Adrenal gland (tissue), 12 donors: ENCODE data around the gene KIFC1. TPM values are rescaled to one million over a fixed set of nuclear protein-coding genes. Genes with fewer than 3 reads are reported as not detected.

Experiments used
- DNase-seq, 7 donors: peaks; one replicate each; pipeline ENCODE4 v3.0.0-alpha.2; 2019 to 2020
- H3K27ac ChIP-seq, 5 donors: fragments of 200-600 bp; sonication (generic) in 4 of 5; 1 replicate in 3 of 5; 2 replicates in 2 of 5; pipeline versions ENCODE4 v1.5.1 to v1.8.0; 2016 to 2020; ENCODE audit warnings: mild to moderate bottlenecking in 1 of 5
- H3K27me3 ChIP-seq: fragments of 200-600 bp; 2 replicates; pipeline ENCODE4 v1.8.0; 2021
- H3K36me3 ChIP-seq, 2 donors: fragments of 200-600 bp; replicated peaks in 1 of 2; 1 replicate in 1 of 2; 2 replicates in 1 of 2; pipeline versions ENCODE4 v1.5.1 to v1.8.0; 2018 to 2022
- H3K4me1 ChIP-seq, 2 donors: fragments of 200-600 bp; replicated peaks in 1 of 2; 1 replicate in 1 of 2; 2 replicates in 1 of 2; pipeline versions ENCODE4 v1.5.1 to v1.8.0; 2018 to 2021
- H3K4me3 ChIP-seq, 4 donors: fragments of 200-600 bp; sonication (generic) in 3 of 4; one replicate each; pipeline ENCODE4 v1.5.1; 2016 to 2018
- H3K9me3 ChIP-seq, 3 donors: fragments of 200-600 bp; sonication (generic) in 1 of 3; replicated peaks in 1 of 3; 1 replicate in 2 of 3; 2 replicates in 1 of 3; pipeline versions ENCODE4 v1.5.1 to v1.8.0; 2016 to 2021
- POLR2A ChIP-seq, 2 donors: fragments of 450-650 bp; IDR thresholded peaks; one replicate each; pipeline ENCODE4 v1.6.1; 2017; ENCODE audit warnings: antibody characterized with exemption in 2 of 2, mild to moderate bottlenecking in 2 of 2, moderate library complexity in 1 of 2
- WGBS, 4 donors: extraction: QIAGEN DNeasy Blood & Tissue Kit in 2 of 4; methylation state at CpG; one replicate each; pipeline versions ENCODE4 v1.1.5 to v1.1.7; 2013 to 2017; 5-methylcytosine and 5-hydroxymethylcytosine counted together
- intact Hi-C, 2 donors: fragments of 100-400 bp; cut with DNase I; formaldehyde crosslinking; loops; one replicate each; pipeline versions ENCODE4 v1.14.1 to v1.15.0; 2022 to 2023
- polyA plus RNA-seq, 3 donors: library from polyadenylated mRNA; stranded (reverse); fragments of 200-250 nt in 2 of 3; fragments of 350-450 nt in 1 of 3; fragmentation: Illumina TruSeq in 1 of 3; extraction: RNeasy Lipid Tissue Mini Kit (QIAGEN cat#74804) in 1 of 3; gene quantifications; one replicate each; pipeline ENCODE4 v1.2.3, GENCODE V29; 2013 to 2014
- total RNA-seq, 9 donors: library from RNA; depleted of rRNA in 4 of 9; stranded (reverse); fragments of >200 nt in 4 of 9; fragments of 120-200 nt in 1 of 9; fragmentation: NEBNext Ultra II Directional in 1 of 9; extraction: Animal tissue kit (Norgen Biotek cat#: 25700) in 1 of 9; gene quantifications; one replicate each; pipeline versions ENCODE4 v1.1.0 to v1.2.4, GENCODE V29; 2013 to 2023
- TF ChIP-seq, protein P1 (sequence below), 6 experiments: fragments of 450-650 bp in 4 of 6; fragments of 200-600 bp in 2 of 6; sonication (generic) in 1 of 6; IDR thresholded peaks; 1 replicate in 5 of 6; 2 replicates in 1 of 6; pipeline versions ENCODE4 v1.5.1 to v1.8.0; 2016 to 2021; ENCODE audit warnings: antibody characterized with exemption in 6 of 6, mild to moderate bottlenecking in 2 of 6, moderate library complexity in 1 of 6
- donor health status: healthy with polysubstance abuse.
- donor health status: Bipolar disorder and iron deficiency.
- donor health status: DM: yes; HTN: yes; CAD: no.
- donor health status: DM: no; HTN: no; CAD: no.
- donor health status: DM: no; HTN: no; CAD: no.
- donor health status: DM: yes; HTN: yes; CAD: no.

The KIFC1 gene
- total and polyA plus RNA-seq, 12 donors = 0.60 to 9.5 (median 1.4) TPM; not detected in 1

DNA sequence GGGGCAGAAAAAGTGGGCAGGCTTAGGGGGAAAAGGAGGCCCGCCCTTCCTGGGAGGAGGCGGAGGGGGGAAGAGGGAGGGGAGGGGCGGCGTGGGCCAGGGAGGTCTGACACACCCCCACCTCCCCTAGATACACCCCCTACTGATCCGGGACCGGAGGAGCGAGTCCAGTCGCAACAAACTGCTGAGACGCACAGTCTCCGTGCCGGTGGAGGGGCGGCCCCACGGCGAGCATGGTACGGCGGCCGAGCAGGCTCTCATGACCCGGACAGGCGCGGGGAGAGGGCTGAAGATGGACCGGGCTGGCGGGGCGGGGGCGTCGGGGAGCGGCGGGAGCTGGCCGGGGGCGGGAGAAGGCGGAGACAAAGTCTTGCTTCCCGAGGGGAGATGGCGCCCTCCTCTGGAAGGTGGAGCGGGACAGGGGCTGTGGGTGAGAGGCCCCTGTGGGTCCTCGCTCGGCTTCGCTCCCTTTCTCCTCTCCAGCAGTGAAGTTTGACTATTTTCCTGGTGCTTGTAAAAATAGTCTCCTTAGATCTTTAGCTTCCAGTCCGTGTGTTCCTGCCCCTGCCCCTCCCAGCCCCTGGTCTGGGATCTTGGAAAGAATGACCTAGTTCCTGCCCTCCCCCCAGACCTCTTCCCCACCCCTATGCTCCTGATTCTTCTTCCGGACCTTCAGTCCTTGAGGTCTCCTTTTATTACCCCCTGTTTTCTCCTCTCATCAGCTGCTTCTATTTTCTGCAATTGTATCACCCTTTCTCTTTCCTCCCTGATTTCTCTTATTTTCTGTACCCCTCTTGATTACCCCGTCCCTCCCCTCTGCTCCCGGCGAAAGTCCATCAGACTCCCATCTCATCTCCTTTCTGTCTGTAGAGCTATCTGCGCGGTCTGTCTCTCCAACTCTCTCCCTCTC lies 34.3 kb downstream of the KIFC1 start:
- H3K4me1 ChIP-seq = peaks cover 19 to 49% of the 10 kb centered on the region in 2 donors

GRCh38 chr6:33426590-33427511 lies 35.2 kb downstream of the KIFC1 start:
- no peaks in the 10 kb centered on the region for H3K36me3 ChIP-seq
- 4 to 9% (median 8%) methylated on average over 11 to 12 of the region's 12 CpGs for WGBS, 4 donors
- peak overlapping the region in 2 of 4 donors; percentile 46 to 73 for H3K4me3 ChIP-seq
- DNase-seq = peak in 1 of 7 donors; percentile 52
- intact Hi-C loops = loop anchor here in 1 of 2 donors (10.0 kb wide), 1 partner anchor 148 kb away; no protein-coding TSS in a partner anchor
- H3K9me3 ChIP-seq = no peaks in the 10 kb centered on the region
- H3K27ac ChIP-seq = peak overlapping the region in 4 of 5 donors; percentile 79 to 96 (median 88)
- H3K27me3 ChIP-seq = no peaks in the 10 kb centered on the region
- TF ChIP-seq, protein P1, sequence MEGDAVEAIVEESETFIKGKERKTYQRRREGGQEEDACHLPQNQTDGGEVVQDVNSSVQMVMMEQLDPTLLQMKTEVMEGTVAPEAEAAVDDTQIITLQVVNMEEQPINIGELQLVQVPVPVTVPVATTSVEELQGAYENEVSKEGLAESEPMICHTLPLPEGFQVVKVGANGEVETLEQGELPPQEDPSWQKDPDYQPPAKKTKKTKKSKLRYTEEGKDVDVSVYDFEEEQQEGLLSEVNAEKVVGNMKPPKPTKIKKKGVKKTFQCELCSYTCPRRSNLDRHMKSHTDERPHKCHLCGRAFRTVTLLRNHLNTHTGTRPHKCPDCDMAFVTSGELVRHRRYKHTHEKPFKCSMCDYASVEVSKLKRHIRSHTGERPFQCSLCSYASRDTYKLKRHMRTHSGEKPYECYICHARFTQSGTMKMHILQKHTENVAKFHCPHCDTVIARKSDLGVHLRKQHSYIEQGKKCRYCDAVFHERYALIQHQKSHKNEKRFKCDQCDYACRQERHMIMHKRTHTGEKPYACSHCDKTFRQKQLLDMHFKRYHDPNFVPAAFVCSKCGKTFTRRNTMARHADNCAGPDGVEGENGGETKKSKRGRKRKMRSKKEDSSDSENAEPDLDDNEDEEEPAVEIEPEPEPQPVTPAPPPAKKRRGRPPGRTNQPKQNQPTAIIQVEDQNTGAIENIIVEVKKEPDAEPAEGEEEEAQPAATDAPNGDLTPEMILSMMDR (IDR thresholded peaks at IDR 0.05) = no peak
- peaks cover 19 to 58% of the 10 kb centered on the region in 2 donors for H3K4me1 ChIP-seq

More for the DNA sequence above, 34.3 kb downstream of the KIFC1 start:
- H3K27ac ChIP-seq = peak overlapping the region; percentile 79 to 96 (median 88)
- DNase-seq = peak; percentile 86 to 94 (median 90)
- H3K4me3 ChIP-seq = peak overlapping the region; percentile 37 to 73 (median 42)
- peak in 1 of 2 donors; percentile 61 for TF ChIP-seq POLR2A (IDR thresholded peaks at IDR 0.05)
- TF ChIP-seq, protein P1 (IDR thresholded peaks at IDR 0.05) = peak; percentile 26 to 60 (median 53)
- H3K36me3 ChIP-seq = no peaks in the 10 kb centered on the region
- H3K9me3 ChIP-seq = no peaks in the 10 kb centered on the region
- WGBS, 4 donors = 0 to 1% (median 1%) methylated on average over 15 to 43 of the region's 43 CpGs
- no peaks in the 10 kb centered on the region for H3K27me3 ChIP-seq
- intact Hi-C loops = loop anchor here in 1 of 2 donors (10.0 kb wide), 1 partner anchor 149 kb away; no protein-coding TSS in a partner anchor

DNA sequence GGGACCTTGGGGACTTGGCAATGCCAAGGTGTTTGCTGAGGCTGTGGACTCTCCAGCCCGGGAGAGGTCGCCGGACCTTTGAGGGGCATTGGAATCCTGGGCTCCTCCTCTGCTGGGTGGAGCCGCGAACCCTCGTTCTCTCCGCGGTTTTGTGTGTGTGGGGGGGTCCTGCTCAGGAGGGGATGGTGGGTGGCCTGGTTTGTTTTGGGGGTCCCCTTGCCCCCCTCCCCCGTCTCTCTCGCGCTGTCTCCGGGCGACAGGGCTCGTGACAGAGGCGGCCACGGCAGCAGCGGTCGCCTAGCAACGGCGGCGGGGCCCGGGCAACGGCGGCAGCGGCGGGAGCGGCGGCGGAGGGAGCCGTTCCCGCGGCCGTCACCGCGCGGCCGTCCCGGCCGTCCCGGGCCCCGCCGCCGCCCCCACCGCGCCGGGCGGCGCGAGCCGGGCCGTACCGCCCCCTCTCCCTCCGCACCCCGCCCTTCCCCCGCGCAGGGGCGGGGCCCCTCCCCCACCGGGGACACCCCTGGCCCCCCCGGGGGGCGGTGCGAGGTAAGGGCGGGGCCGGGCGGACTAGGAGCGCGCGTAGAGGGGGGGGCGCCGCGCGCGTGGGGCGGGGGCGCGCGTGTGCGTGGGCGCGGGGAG lies 36.1 kb downstream of the KIFC1 start:
- Histone ChIP-seq H3K4me1 (peaks cover 19 to 62% of the 10 kb centered on the region in 2 donors), H3K27me3 (no peaks in the 10 kb centered on the region), H3K4me3 (peak overlapping the region in 2 of 4 donors; percentile 22 to 73), H3K9me3 (no peaks in the 10 kb centered on the region), H3K27ac (peak overlapping the region in 3 of 5 donors; percentile 13 to 96 (median 80)), H3K36me3 (no peaks in the 10 kb centered on the region)
- peak in 6 of 7 donors; percentile 55 to 78 (median 64) for DNase-seq
- intact Hi-C loops = loop anchor here in 1 of 2 donors (10.0 kb wide), 1 partner anchor 147 kb away; no protein-coding TSS in a partner anchor
- TF ChIP-seq, protein P1 (IDR thresholded peaks at IDR 0.05) = no peak
- TF ChIP-seq POLR2A (IDR thresholded peaks at IDR 0.05) = no peak
- WGBS, 4 donors = 1 to 4% (median 1%) methylated on average over 8 to 73 of the region's 79 CpGs; no CpG with 5 or more reads in 1 of the 4 donors
